AG08396 (cell line): Measurements from ENCODE around the gene CELA2A.
"Not testable (repeated sequence)": the region's sequence is repeated elsewhere in the genome, so short reads cannot be mapped to it uniquely, and the experiment has no call there.

Experiments used
- DNase-seq: peaks from one replicate; pipeline ENCODE4 v3.0.0; 2012; ENCODE audit warnings: low spot score, mixed read lengths

The CELA2A gene

DNA sequence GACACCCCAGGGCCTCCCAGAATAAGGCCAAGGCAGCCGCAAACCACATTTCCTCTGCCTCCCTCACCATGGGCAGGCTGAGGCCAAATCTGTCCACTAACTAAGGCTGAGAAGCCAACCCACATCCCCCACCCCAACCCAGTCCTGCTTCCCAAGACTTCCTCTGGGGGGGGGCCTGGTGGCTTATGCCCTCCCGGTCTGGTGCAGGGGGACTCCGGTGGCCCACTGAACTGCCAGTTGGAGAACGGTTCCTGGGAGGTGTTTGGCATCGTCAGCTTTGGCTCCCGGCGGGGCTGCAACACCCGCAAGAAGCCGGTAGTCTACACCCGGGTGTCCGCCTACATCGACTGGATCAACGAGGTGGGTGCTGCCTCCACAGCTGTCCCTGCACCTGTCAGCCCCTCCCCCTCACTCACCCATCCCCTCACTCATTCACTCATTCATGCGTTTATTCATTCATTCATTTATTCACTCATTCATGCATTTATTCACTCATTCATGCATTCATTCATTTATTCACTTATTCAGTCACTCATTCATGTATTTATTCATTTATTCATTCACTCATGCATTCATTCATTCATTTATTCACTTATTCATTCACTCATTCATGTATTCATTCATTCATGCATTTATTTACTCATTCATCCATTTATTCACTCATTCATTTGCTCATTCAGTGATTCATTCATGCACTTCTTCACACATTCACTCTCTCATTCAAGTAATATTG lies 11.0 kb upstream of the CELA2A start:
- no peak for DNase-seq

DNA sequence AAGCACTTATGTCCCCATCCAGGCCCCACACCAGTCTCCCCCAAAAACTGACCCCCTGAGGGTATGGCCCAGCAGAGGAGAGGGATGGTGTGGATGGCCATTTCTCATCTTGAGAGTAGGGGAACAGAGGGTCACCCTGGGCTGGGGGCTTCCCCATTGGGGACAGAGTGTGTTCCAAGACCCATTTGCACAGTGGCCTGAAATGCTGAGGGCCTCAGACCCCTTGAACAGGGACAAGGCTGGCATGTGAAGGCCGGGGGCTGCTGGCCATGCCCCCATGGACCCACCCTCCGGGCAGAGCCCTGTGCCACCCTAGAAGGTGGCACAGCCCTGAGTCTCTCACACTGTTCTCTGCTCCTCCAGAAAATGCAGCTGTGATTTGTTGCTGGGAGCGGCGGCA lies 10.3 kb upstream of the CELA2A start:
- DNase-seq = no peak

- no peak for DNase-seq
These were observed 7.6 kb upstream of the CELA2A start for GRCh38 chr1:15448877-15449462.

DNA sequence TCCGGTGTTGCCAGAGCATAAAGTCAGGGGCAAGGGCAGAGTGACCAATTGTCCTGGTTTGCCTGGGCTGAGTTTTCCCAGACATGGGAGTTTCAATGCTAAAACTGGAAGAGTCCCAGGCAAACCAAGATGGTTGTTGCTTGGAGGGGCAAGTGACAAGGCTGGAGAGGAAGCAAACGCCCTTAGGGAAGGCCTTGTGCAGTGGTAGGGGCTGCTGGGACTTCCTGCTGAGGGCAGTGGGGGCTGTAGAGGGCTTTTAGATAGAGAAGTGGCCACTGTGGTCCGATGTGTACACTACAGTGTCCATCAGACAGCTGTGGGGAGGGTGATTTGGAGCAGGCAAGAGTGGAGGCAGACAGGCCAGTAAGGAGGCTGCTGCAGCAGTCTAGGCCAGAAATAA lies 7.0 kb upstream of the CELA2A start:
- no peak for DNase-seq

DNA sequence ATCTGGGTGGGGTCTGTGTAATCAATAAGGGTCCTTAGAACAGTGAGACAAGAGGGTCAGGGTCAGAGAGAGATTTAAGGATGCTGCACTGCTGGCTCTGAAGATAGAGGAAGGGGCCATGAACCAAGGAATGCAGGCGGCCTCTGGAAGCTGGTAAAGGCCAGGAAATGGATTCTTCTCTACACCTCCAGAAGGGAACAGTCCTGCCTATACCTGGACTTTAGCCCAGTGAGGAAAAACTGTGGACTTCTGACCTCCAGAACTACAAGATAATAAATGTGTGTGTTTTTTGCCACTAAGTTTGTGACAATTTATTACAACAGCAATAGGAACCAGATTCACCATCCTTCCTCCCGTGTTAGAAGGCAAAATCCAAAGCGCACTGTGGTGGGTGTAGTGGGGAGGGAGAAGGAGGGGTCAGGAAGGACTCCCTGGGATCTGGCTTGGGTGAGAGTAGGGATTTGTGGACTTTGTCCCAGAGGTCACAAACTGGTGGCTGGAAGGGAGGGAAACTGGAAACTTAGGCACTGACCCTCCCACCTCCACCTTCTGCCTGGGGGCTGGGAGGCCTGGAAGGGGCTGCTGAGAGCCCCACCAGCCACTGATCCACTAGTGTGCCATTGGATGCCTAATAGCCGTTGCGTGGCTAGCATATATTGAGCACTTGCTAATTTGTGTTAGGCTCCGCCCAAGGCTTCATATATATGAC lies 5.4 kb upstream of the CELA2A start:
- no peak for DNase-seq

GRCh38 chr1:15452216-15452615 lies 4.3 kb upstream of the CELA2A start:
- no peak for DNase-seq

DNA sequence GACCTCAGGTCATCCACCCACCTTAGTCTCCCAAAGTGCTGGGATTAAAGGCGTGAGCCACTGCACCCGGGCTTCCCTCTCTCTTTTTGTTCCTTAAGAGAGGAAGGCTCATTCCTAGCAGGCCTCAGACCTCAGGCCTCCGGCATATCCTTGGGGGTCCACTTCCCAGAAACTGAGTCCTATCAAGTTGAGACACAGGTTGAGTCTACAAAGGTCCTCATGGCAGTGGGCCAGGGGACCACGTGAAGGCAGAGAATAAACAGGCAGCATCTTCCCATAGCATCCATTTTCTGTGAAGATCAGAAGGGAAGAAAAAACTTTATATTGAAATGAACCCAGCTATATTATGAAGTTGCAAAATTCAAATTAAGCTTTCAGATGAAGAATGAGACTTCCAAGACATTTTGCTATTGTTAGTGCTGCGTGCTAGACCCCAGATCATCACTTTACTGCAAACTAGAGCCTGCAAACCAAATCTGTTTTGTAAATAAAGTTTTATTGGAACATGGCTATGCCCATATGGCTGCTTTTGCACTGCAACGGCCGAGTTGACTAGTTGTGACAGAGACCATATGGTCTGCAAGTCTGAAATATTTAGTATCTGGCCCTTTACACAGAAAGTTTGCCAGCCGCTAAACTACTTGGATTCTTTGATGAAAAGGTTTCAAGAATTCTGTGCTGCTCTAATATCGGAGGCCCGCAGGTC lies 3.5 kb upstream of the CELA2A start:
- no peak for DNase-seq

- no peak for DNase-seq
These were observed 2.8 kb upstream of the CELA2A start for GRCh38 chr1:15453734-15454133.

- no peak for DNase-seq
These were observed 2.3 kb upstream of the CELA2A start for GRCh38 chr1:15454256-15454655.

DNA sequence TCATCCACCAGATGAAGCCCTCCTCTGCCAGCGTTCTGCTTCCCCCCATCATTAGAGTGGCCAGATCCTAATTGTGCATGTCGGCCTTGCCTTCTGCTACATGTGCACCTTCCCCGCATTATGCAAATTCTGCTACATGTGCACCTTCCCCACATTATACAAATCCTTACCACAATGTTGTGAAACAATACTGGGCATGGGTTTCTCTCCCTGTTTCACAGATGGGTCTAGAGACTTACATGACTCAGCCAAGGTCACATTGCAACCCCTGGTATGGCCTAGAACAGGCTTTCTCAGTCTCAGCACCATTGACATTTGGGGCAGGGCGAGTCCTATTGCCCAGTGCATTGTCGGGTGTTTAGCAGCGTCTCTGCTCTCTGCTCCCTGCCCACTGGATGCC lies 1.0 kb upstream of the CELA2A start:
- no peak for DNase-seq

GRCh38 chr1:15457585-15457984 lies 1.1 kb downstream of the CELA2A start:
- no peak for DNase-seq

GRCh38 chr1:15458388-15458787 lies 1.9 kb downstream of the CELA2A start:
- DNase-seq = not testable (repeated sequence)

DNA sequence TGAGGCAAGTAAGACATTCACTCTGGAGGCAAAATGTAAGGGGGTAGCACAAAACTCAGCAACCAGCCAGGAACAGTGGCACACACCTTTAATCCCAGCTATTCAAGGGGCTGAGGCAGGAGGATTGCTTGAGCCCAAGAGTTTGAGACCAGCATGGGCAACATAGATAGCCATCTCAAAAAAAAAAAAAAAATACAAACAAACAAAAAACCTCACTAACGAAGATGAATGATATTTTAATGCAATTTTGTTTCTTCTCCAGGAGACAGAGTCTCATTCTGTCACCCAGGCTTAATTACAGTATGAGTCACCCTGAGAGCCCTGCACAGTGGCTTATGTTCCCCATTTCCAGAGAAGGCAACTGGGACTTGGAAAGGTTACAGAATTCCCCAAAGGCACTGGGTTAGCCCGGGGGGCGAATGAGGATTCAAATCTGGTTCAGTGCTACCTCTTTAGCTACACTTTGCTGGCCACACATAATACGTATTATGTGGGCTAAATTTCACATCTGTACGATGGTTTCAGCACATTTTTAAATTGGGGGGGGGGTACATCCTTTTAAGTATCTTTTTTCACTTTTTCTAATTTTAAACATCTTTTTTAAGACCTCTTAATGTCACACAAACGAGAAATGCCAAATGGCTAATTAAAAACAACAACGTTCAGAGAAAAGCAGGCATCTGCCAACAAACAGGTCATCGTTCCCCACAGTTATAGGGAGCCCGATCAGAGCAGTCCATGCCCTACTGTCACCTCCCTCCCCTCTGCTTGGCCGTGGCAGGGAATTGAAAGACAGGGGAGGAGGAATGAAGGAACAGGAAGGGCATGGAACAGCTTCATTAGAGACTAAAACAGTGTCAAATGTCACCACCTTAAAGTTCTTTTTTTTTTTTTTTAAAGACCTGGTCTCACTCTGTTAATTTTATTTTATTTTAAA lies 3.5 kb downstream of the CELA2A start:
- no peak for DNase-seq

- DNase-seq = no peak
These were observed 4.2 kb downstream of the CELA2A start for GRCh38 chr1:15460708-15461095.

DNA sequence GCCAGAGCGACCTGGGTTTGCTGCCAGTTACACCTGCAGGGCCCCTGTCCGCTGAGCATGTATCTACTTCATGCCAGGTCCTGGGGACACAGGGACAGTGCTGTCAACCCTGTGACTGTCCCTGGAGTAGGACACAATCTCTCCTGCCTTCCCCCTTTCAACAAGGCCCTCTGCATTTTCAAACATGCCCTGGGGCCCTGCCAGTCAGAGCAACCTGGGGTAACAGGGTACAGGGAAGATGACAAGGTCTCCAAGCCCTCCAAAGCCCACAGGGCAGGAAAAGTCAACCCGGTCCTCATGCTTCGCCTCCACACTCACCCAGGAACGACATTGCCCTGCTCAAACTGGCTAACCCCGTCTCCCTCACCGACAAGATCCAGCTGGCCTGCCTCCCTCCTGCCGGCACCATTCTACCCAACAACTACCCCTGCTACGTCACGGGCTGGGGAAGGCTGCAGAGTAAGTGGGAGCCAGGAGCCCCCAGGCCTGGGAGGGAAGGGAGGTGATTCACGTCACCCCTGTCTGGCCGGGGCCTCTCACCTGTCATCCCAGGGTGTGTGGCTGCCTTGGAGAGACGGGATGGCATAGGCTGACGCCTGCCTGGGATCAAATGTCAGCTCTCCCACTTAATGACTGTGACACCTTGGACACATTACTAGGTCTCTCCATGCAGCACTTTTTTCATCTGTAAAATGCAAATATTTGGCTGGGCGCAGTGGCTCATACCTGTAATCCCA lies 6.7 kb downstream of the CELA2A start:
- not testable (repeated sequence) for DNase-seq

GRCh38 chr1:15463926-15464322 lies 7.4 kb downstream of the CELA2A start:
- not testable (repeated sequence) for DNase-seq

DNA sequence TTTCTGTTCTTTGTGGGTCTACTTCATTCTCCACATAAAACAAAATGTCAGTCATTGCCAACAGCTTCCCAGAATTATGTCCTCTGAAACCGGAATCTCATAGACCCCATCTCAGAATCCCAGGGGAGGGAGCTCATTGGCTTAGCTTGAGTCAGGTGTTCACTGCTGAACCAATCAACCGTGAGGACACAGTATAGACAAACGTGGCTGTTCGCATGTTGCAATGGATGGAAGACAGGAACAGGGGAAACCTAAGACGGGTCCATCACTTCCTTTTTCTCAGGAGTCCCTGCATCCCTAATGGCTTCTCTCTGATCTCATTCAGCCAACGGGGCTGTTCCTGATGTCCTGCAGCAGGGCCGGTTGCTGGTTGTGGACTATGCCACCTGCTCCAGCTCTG lies 9.1 kb downstream of the CELA2A start:
- no peak for DNase-seq

DNA sequence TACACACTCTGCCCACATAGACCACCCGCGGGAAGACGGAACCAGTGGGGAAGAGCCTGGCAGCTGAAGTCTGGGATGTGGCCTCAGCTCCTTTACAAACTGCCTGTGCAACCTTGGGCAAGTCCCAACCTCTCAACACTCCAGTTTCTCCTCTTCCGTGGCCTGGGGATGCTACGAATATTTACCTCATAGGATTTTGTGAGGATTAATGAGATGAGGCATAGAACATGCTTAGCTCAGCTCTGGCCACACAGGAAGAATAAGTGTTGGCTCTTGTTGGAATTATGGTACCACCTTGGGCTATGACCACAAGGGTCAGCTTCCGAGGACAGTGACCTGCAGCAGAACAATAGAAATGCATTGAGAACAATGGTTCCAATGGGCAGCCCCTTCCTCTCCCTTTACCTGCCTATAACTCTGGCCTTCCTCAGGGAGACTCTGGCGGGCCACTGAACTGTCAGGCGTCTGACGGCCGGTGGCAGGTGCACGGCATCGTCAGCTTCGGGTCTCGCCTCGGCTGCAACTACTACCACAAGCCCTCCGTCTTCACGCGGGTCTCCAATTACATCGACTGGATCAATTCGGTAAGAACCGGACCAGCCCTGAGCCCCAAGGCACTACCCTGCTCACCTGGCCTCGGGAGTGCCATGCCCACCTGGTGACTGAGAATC lies 10.6 kb downstream of the CELA2A start:
- DNase-seq = not testable (repeated sequence)

- DNase-seq = no peak
These were observed 11.6 kb downstream of the CELA2A start for GRCh38 chr1:15468145-15468544.

GRCh38 chr1:15469361-15469760 lies 12.8 kb downstream of the CELA2A start:
- no peak for DNase-seq
